Suppressor macrophage treated with lipopolysaccharide for 1 hour (primary cell): ENCODE results near the gene TSPO2.
A peak's percentile ranks its signal among the peaks of the same experiment; 100 is the strongest.

Source experiments
- DNase-seq, 3 donors: peaks; one replicate each; pipeline ENCODE4 v3.0.0-alpha.2; 2020 to 2022

The TSPO2 gene

GRCh38 chr6:41027799-41028560 lies 14.3 kb upstream of the TSPO2 start:
- DNase-seq: peak; percentile 81 to 92 (median 90)

GRCh38 chr6:41028561-41029412 lies 13.5 kb upstream of the TSPO2 start:
- DNase-seq: no peak

GRCh38 chr6:41032830-41033229 lies 9.4 kb upstream of the TSPO2 start:
- DNase-seq: no peak

- no peak for DNase-seq
Observed at GRCh38 chr6:41033776-41034175, 8.5 kb upstream of the TSPO2 start.

GRCh38 chr6:41036186-41036585 lies 6.1 kb upstream of the TSPO2 start:
- no peak for DNase-seq

GRCh38 chr6:41036601-41037000 lies 5.7 kb upstream of the TSPO2 start:
- DNase-seq: no peak

- DNase-seq: no peak
Observed at GRCh38 chr6:41037107-41037900, 5.0 kb upstream of the TSPO2 start.

GRCh38 chr6:41038205-41038604 lies 4.1 kb upstream of the TSPO2 start:
- no peak for DNase-seq

GRCh38 chr6:41039060-41039998 lies 2.9 kb upstream of the TSPO2 start, which contains the start of gene UNC5CL:
UNC5CL (minus strand) TSS chr6:41039221; CDS start chr6:41035074, 4,147 bp downstream.
- DNase-seq: peak; percentile 32 to 61 (median 51)

- DNase-seq: peak; percentile 61 to 74 (median 64)
Observed at GRCh38 chr6:41040101-41040939, 1.9 kb upstream of the TSPO2 start.

- DNase-seq: peak in 1 of 3 donors; percentile 5
Observed at GRCh38 chr6:41040940-41041536, 1.2 kb upstream of the TSPO2 start.

- DNase-seq: no peak
Observed at GRCh38 chr6:41043151-41043550, 884 bp downstream of the TSPO2 start.

- DNase-seq: no peak
Observed at GRCh38 chr6:41045664-41046063, 3.4 kb downstream of the TSPO2 start.

- DNase-seq: no peak
Observed at GRCh38 chr6:41046084-41046483, 3.8 kb downstream of the TSPO2 start.

GRCh38 chr6:41047306-41047705 lies 5.0 kb downstream of the TSPO2 start:
- DNase-seq: no peak

- DNase-seq: no peak
Observed at GRCh38 chr6:41047745-41048732, 5.8 kb downstream of the TSPO2 start.

GRCh38 chr6:41049521-41049920 lies 7.3 kb downstream of the TSPO2 start:
- DNase-seq: no peak

- DNase-seq: no peak
Observed at GRCh38 chr6:41049955-41050354, 7.7 kb downstream of the TSPO2 start.

- no peak for DNase-seq
Observed at GRCh38 chr6:41050536-41050935, 8.3 kb downstream of the TSPO2 start.
